Right cardiac atrium (tissue), 5 donors: ENCODE results near the gene RALY. TPM values are rescaled to one million over a fixed set of nuclear protein-coding genes. Genes with fewer than 3 reads are reported as not detected.
A peak's percentile ranks its signal among the peaks of the same experiment; 100 is the strongest.

Experiments used
- ATAC-seq, 2 donors: fragments of 200-7000 bp; cut with Tn5 transposase; one replicate each; pipeline versions ENCODE4 v1.8.0 to v1.9.1; 2020; ENCODE audit warnings: moderate library complexity in 2 of 2, mild to moderate bottlenecking in 1 of 2
- DNase-seq, 3 donors: peaks; one replicate each; pipeline ENCODE4 v3.0.0-alpha.2; 2020
- H3K27ac ChIP-seq: one replicate; pipeline ENCODE4 v1.5.1; 2013; ENCODE audit warnings: mild to moderate bottlenecking, low read length, control low read depth, moderate library complexity
- H3K27me3 ChIP-seq: one replicate; pipeline ENCODE4 v1.6.1; 2013; ENCODE audit not compliant: control insufficient read depth, insufficient read depth
- H3K4me1 ChIP-seq: one replicate; pipeline ENCODE4 v1.6.1; 2013; ENCODE audit warnings: low read length; ENCODE audit not compliant: control insufficient read depth, insufficient read depth
- H3K4me3 ChIP-seq: one replicate; pipeline ENCODE4 v1.5.1; 2013; ENCODE audit warnings: low read length, control low read depth
- H3K9me3 ChIP-seq: one replicate; pipeline ENCODE4 v1.6.1; 2013; ENCODE audit warnings: low read length; ENCODE audit not compliant: control insufficient read depth
- whole genome bisulfite sequencing: extraction: QIAGEN DNeasy Blood & Tissue Kit; methylation state at CpG from one replicate; pipeline ENCODE4 v1.1.7; 2013; 5-methylcytosine and 5-hydroxymethylcytosine counted together
- intact Hi-C, 4 donors: fragments of 100-400 bp; cut with DNase I; formaldehyde crosslinking; loops; one replicate each; pipeline versions ENCODE4 v1.11.0 to v1.14.0; 2022 to 2023
- polyA plus RNA-seq: library from polyadenylated mRNA; stranded (reverse); fragments of 200-250 nt; gene quantifications from one replicate; pipeline ENCODE4 v1.2.3, GENCODE V29; 2013
- total RNA-seq, 4 donors: library from RNA; stranded (reverse); fragmentation: NEBNext Ultra II Directional; extraction: Animal tissue kit (Norgen Biotek cat#: 25700); gene quantifications; one replicate each; pipeline ENCODE4 v1.2.1, GENCODE V29; 2021
- donor health status: healthy with polysubstance abuse.
- donor health status: DM: no; HTN: yes; CAD: no.
- donor health status: DM: no; HTN: no; CAD: no.
- donor health status: DM: no; HTN: yes; CAD: no; lungs with severe emphysema.
- donor health status: DM: yes; HTN: yes; CAD: no.

The RALY gene
- total and polyA plus RNA-seq, 5 donors: 98.6 to 137 (median 116) TPM

DNA sequence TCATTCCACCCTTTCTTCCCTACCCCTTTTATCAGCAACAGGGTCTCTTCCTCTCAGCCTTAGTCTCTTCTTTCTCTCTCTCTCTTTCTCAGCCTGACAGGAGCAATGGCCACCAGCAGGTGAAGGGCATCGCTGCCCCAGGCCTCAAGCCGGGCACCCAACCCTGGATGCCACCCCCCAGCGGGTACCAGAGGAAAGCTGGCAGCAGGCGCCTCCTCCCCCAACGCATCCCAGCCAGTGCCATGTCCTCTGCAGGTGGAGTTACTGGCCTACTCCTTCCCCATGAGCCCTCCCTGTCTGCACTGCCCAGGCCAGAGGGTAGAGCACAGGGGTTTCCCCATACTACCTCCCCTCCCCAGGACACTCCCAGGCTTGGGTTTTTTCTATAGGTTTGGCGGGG, 86.1 kb downstream of the RALY start:
- DNase-seq (no peak), ATAC-seq (no peak)
- H3K9me3 ChIP-seq: no peaks in the 10 kb centered on the region
- WGBS: 98% methylated on average over 6 of the region's 6 CpGs
- no peaks in the 10 kb centered on the region for H3K27me3 ChIP-seq
- intact Hi-C loops: no loop called here
- peaks cover 7% of the 10 kb centered on the region for H3K4me1 ChIP-seq
- H3K4me3 ChIP-seq: no peak overlapping the region
- no peak overlapping the region for H3K27ac ChIP-seq

DNA sequence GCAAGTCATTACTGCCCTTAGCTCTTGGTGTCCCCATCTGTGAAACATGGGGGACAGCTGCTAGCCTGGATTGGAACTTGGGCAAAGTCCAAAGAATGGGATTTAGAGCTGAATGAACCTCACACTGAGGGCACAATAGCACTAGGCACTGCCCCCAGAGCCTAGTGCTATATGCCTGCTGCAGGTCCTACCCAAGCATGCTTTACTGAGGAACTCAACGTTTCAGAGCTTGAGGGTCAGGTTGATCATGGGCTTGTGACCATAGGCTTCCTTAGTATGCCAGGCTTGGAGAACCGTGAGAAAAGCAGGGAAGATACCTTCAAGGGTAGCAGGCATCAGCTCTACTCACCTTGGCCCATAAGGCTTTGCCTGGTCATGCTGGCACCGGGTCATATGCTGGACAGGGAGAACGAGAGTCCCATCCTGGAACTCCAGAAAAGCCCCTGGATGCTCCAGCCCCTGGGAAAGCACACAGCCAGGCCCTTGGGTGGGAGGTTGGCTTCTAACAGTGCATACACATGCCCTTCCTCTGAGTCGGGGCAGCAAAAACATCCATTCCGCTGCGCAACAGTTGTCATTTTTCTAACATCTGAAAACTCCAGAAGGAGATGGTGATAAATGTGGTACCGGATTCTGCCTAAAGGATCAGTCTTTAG, 88.6 kb downstream of the RALY start:
- WGBS: 87% methylated on average over 8 of the region's 8 CpGs
- intact Hi-C loops: no loop called here
- no peak overlapping the region for H3K4me3 ChIP-seq
- no peak overlapping the region for H3K27ac ChIP-seq
- H3K4me1 ChIP-seq: peaks cover 7% of the 10 kb centered on the region
- ATAC-seq: no peak
- no peak for DNase-seq
- H3K27me3 ChIP-seq: no peaks in the 10 kb centered on the region
- no peaks in the 10 kb centered on the region for H3K9me3 ChIP-seq

- Histone ChIP-seq H3K9me3 (no peaks in the 10 kb centered on the region), H3K4me1 (peaks cover 7% of the 10 kb centered on the region), H3K27ac (peak overlapping the region; percentile 38), H3K4me3 (no peak overlapping the region), H3K27me3 (no peaks in the 10 kb centered on the region)
- intact Hi-C loops: no loop called here
- ATAC-seq (peak; percentile 85 to 93), DNase-seq (peak; percentile 80 to 90 (median 90))
- WGBS: 23% methylated on average over 7 of the region's 7 CpGs
Measured at GRCh38 chr20:34083137-34083536, 89.4 kb downstream of the RALY start.

DNA sequence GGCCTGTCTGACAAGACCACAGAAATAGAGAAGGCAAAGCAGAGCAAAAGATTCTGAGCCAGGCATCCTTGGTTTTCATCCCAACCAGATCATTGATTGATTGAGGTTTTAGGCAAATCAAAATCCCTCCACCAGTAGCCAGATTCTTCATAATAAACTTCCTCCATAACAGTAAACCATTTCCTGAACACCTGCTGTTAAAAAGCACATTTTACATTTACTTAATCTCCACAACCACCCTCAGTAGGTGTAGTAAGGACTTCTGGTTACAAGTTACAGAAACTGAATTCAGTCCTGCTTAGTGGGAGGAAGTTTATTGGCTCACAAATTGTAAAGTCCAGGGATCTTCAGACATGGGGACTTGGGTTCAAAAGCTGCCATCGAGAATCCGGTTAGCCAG, 90.1 kb downstream of the RALY start:
- no peak overlapping the region for H3K27ac ChIP-seq
- WGBS: 94% methylated on average over 2 of the region's 2 CpGs

DNA sequence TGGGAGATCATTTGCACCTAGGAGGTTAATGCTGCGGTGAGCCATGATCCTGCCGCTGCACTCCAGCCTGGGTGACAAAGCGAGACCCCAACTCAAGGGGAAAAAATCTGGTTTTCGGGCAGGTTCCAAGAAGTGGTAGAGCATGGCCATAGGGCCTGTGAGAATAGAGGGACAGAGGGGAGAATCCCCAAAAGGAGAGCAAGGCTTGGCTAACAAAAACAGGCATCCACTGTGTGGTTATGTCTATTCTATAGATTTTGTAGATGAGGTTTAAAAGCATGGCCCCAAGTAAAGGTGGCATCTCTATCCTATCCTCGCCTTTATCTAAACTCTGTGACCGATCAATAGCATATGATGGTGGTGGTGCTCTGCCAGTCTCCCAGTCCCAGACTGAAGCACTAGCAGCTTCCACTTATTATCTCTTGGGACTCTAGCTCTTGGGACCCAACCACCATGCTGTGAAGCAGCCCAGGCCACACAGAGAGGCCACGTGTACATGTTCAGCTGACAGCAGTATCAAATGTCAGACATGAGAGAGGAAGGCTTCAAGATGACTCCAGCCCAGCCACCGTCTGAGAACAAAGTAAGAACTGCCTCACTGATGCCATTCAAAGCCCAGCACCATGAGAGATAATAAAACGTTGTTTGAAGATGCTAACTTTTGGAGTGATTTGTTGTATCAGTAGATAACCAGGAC, 90.7 kb downstream of the RALY start:
- H3K27ac ChIP-seq: no peak overlapping the region
- 84% methylated on average over 9 of the region's 9 CpGs for WGBS
- peaks cover 7% of the 10 kb centered on the region for H3K4me1 ChIP-seq
- intact Hi-C loops: no loop called here
- no peaks in the 10 kb centered on the region for H3K9me3 ChIP-seq
- H3K27me3 ChIP-seq: no peaks in the 10 kb centered on the region
- no peak overlapping the region for H3K4me3 ChIP-seq
- ATAC-seq (no peak), DNase-seq (no peak)

More for the DNA sequence above, 90.1 kb downstream of the RALY start:
- DNase-seq: no peak
- intact Hi-C loops: no loop called here
- no peaks in the 10 kb centered on the region for H3K9me3 ChIP-seq
- peaks cover 7% of the 10 kb centered on the region for H3K4me1 ChIP-seq
- H3K4me3 ChIP-seq: no peak overlapping the region
- ATAC-seq: no peak
- no peaks in the 10 kb centered on the region for H3K27me3 ChIP-seq

- Histone ChIP-seq H3K27ac (no peak overlapping the region), H3K4me1 (peaks cover 7% of the 10 kb centered on the region), H3K9me3 (no peaks in the 10 kb centered on the region), H3K4me3 (no peak overlapping the region), H3K27me3 (no peaks in the 10 kb centered on the region)
- WGBS: 62% methylated on average over 5 of the region's 5 CpGs
- DNase-seq: no peak
- intact Hi-C loops: no loop called here
- ATAC-seq: no peak
Measured at GRCh38 chr20:34085544-34086040, 91.9 kb downstream of the RALY start.

DNA sequence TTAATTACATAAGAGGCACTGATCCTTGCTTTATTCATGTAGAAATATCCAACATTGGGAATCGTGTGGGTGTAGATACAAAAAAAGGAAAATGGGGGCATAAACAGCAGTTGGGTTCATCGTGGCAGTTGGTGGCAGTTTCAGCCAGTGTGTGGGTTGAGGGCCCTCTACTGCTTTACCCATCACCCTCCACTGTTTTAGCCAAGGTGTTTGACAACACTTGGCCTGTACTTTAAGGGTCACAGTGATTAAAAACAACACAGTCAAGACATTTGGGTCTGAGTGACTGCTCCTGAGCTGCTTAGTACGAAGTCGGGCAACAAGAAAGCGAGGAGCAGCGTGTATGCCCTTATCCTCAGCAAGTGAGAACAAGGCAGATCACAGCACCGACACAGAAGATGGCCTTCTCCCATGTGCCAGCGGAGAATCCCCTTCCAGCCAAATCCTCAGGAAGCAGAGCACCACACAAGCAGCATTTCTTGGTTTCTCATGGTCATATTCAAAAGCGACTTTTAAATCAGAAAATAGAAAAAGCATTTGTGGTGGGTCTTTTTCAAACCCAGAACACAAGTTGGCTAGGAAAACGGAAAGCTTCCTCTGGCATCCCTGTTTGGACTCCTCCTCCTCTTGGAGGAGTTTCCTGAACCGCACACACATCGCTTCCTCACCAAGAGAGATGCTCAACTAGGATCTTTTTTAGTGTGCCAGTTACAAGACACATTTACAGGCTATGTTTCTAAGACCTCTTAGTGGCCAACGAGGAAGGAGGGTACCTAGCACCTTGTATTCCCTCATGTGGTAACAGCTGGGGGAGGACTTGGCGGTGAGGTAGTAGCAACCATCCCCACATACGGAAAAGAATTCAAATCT, 94.8 kb downstream of the RALY start:
- ATAC-seq (no peak), DNase-seq (no peak)
- Histone ChIP-seq H3K27ac (peak overlapping the region; percentile 59), H3K4me3 (no peak overlapping the region), H3K4me1 (peaks cover 7% of the 10 kb centered on the region), H3K9me3 (no peaks in the 10 kb centered on the region), H3K27me3 (no peaks in the 10 kb centered on the region)
- WGBS: 71% methylated on average over 15 of the region's 15 CpGs
- intact Hi-C loops: no loop called here

GRCh38 chr20:34089175-34089479, 95.4 kb downstream of the RALY start:
- intact Hi-C loops: no loop called here
- Histone ChIP-seq H3K9me3 (no peaks in the 10 kb centered on the region), H3K4me3 (no peak overlapping the region), H3K4me1 (peaks cover 4% of the 10 kb centered on the region), H3K27me3 (no peaks in the 10 kb centered on the region), H3K27ac (no peak overlapping the region)
- WGBS: 78% methylated on average over 5 of the region's 5 CpGs
- no peak for DNase-seq
- ATAC-seq: no peak

GRCh38 chr20:34089655-34090345, 96.1 kb downstream of the RALY start:
- 63% methylated on average over 13 of the region's 13 CpGs for WGBS
- Histone ChIP-seq H3K9me3 (no peaks in the 10 kb centered on the region), H3K27ac (peak overlapping the region; percentile 42), H3K4me1 (peaks cover 2% of the 10 kb centered on the region), H3K4me3 (no peak overlapping the region), H3K27me3 (no peaks in the 10 kb centered on the region)
- peak; percentile 61 to 78 for ATAC-seq
- DNase-seq: peak in 1 of 3 donors; percentile 34
- intact Hi-C loops: no loop called here

DNA sequence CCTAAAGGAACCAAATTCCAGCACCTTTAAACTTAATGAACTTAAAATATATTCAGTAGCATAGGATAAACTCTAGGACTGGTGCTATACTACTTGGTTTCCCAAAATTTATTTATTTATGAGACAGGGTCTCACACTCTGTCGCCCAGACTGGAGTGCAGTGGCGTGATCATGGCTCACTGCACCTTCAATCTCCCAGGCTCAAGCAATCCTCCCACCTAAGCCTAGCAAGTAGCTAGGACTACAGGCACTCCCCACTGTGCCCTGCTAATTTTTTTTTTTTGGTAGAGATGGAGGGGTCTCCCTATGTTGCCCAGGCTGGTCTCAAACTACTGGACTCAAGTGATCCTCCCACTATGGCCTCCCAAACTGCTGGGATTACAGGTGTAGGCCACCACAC, 96.9 kb downstream of the RALY start:
- H3K27ac ChIP-seq: no peak overlapping the region
- H3K4me1 ChIP-seq: peaks cover 2% of the 10 kb centered on the region
- no peaks in the 10 kb centered on the region for H3K9me3 ChIP-seq
- WGBS: 97% methylated on average over 2 of the region's 2 CpGs
- no peak for DNase-seq
- no peak overlapping the region for H3K4me3 ChIP-seq
- no peaks in the 10 kb centered on the region for H3K27me3 ChIP-seq
- intact Hi-C loops: no loop called here
- no peak for ATAC-seq
